HL-60 (cell line): ENCODE results near the gene EFNA2.

ENCODE experiments used
- POLR2AphosphoS5 ChIP-seq: IDR thresholded peaks from 2 replicates; pipeline ENCODE4 v1.6.1; 2012; ENCODE audit warnings: low read depth
- TF ChIP-seq, protein P1 (sequence below): IDR thresholded peaks from one replicate; pipeline ENCODE4 v1.5.1; 2011; ENCODE audit warnings: low read length, control low read depth, inconsistent platforms; ENCODE audit not compliant: insufficient read depth

DNA sequence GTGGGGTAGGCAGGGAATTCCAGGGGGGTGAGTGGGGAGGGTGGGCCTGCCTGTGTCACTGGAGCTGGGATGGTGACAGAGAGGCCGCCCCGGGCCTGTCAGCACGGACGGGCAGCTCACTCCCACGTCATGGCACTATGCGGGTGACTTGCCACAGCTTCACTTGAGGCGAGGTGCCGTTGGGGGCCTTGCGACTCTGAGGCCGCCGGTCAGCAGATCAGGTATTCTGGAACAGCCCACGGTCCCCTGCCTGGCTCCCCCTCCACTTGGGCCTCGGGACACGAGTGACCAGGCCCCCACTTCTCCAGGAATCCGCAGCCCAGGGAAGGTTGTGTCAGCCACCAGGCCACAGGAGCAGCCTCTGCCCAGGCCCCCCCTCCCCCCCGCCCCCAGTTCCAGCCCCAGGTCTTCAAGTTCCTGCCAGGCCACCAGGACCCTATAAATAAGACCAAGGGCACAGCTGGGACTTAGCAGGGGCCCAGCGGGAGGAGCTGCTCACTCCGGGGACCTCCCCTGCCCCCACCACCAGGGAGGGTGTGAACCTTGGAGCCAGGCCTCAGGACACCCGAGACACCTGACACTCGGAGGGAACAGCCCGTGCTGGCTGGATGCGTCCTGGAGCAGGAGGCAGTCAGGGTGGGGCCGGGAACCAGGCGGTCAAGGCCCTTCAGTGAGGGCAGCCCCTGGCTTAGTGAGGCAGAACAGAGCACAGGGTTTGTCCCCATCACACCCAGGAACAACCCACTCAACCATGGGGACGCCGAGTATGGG, 40.0 kb upstream of the EFNA2 start:
- TF ChIP-seq, protein P1, sequence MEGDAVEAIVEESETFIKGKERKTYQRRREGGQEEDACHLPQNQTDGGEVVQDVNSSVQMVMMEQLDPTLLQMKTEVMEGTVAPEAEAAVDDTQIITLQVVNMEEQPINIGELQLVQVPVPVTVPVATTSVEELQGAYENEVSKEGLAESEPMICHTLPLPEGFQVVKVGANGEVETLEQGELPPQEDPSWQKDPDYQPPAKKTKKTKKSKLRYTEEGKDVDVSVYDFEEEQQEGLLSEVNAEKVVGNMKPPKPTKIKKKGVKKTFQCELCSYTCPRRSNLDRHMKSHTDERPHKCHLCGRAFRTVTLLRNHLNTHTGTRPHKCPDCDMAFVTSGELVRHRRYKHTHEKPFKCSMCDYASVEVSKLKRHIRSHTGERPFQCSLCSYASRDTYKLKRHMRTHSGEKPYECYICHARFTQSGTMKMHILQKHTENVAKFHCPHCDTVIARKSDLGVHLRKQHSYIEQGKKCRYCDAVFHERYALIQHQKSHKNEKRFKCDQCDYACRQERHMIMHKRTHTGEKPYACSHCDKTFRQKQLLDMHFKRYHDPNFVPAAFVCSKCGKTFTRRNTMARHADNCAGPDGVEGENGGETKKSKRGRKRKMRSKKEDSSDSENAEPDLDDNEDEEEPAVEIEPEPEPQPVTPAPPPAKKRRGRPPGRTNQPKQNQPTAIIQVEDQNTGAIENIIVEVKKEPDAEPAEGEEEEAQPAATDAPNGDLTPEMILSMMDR, result no peak
- peak; percentile 45 for TF ChIP-seq POLR2AphosphoS5
